HFFc6 (cell line): ENCODE results near the gene SSRP1. TPM values are rescaled to one million over a fixed set of nuclear protein-coding genes. Genes with fewer than 3 reads are reported as not detected.

Source experiments
- DNase-seq: peaks from one replicate; pipeline ENCODE4 v3.0.0-alpha.2; 2018
- H3K27ac Mint-ChIP-seq: 2 replicates; pipeline ENCODE4 v1.8.0; 2020; ENCODE audit warnings: mild to moderate bottlenecking, mixed read lengths
- H3K27me3 Mint-ChIP-seq: 2 replicates; pipeline ENCODE4 v1.8.0; 2021; ENCODE audit warnings: mild to moderate bottlenecking, moderate library complexity, mixed read lengths; ENCODE audit not compliant: insufficient read depth
- H3K36me3 Mint-ChIP-seq: 2 replicates; pipeline ENCODE4 v1.8.0; 2021; ENCODE audit warnings: low read depth, mixed read lengths
- H3K4me1 Mint-ChIP-seq: 2 replicates; pipeline ENCODE4 v1.8.0; 2020; ENCODE audit warnings: low read depth, mixed read lengths
- H3K4me3 Mint-ChIP-seq: 2 replicates; pipeline ENCODE4 v1.8.0; 2020; ENCODE audit warnings: mild to moderate bottlenecking, moderate library complexity, mixed read lengths
- H3K9me3 Mint-ChIP-seq: 2 replicates; pipeline ENCODE4 v1.8.0; 2020; ENCODE audit warnings: mild to moderate bottlenecking, mixed read lengths
- total RNA-seq, 6 experiments: library from RNA; stranded (reverse); fragmentation: NEBNext Ultra II Directional; extraction: Animal tissue kit (Norgen Biotek cat#: 25700); gene quantifications; 2 replicates in 1 of 6; 3 replicates in 5 of 6; pipeline ENCODE4 v1.2.3, GENCODE V29; 2021
- TF ChIP-seq, protein P1 (sequence below): fragments of 200-600 bp; sonication (generic); IDR thresholded peaks from 2 replicates; pipeline ENCODE4 v1.5.0; 2021; ENCODE audit warnings: antibody characterized with exemption, mild to moderate bottlenecking

SSRP1 gene
- total RNA-seq, 6 experiments from 2014 or later: 84.0 to 141 (median 133) TPM

DNA sequence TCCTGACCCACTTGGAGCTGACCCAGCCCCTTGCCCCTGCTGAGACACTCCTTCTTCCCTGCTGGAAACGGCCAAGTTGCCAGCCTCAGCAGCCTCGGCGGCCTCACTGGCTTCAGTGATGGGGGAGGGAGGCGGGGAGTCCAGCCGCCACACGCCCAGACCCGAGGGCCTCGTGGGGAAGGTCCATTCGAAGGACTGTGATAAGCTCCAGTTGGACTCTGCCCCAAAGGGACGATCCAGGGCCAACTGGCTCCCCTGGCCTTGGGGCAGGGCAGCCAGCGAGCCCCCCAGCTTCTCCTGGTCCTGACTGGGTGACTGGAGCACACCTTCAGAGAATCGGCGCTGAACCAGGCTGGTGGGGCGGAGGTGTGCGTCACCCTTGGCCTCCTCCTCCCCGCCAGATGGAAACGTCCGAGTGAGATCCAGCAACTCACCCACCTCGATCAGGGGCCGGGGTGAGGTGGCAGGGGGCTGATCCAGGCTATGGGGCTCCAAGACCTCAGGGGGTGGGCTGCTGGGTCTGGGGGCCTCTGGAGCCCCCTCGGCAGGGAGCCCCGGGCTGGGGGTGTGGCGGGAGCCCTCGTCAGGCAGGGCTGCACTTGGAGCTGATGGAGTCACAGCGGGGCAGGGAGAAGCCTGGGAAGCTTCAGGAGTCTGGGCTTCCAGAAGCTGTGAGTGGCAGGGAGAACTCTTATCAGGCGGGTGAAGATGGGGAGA is 22.5 kb downstream of the SSRP1 start:
- Mint-ChIP-seq H3K4me3 (no peak overlapping the region), H3K4me1 (peaks cover 47% of the 10 kb centered on the region), H3K36me3 (peaks cover 23% of the 10 kb centered on the region), H3K27ac (no peak overlapping the region), H3K9me3 (no peaks in the 10 kb centered on the region), H3K27me3 (peaks cover 4% of the 10 kb centered on the region; the same call in 1 of the 2 replicates)
- no peak for DNase-seq
- TF ChIP-seq, protein P1, sequence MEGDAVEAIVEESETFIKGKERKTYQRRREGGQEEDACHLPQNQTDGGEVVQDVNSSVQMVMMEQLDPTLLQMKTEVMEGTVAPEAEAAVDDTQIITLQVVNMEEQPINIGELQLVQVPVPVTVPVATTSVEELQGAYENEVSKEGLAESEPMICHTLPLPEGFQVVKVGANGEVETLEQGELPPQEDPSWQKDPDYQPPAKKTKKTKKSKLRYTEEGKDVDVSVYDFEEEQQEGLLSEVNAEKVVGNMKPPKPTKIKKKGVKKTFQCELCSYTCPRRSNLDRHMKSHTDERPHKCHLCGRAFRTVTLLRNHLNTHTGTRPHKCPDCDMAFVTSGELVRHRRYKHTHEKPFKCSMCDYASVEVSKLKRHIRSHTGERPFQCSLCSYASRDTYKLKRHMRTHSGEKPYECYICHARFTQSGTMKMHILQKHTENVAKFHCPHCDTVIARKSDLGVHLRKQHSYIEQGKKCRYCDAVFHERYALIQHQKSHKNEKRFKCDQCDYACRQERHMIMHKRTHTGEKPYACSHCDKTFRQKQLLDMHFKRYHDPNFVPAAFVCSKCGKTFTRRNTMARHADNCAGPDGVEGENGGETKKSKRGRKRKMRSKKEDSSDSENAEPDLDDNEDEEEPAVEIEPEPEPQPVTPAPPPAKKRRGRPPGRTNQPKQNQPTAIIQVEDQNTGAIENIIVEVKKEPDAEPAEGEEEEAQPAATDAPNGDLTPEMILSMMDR: no peak

DNA sequence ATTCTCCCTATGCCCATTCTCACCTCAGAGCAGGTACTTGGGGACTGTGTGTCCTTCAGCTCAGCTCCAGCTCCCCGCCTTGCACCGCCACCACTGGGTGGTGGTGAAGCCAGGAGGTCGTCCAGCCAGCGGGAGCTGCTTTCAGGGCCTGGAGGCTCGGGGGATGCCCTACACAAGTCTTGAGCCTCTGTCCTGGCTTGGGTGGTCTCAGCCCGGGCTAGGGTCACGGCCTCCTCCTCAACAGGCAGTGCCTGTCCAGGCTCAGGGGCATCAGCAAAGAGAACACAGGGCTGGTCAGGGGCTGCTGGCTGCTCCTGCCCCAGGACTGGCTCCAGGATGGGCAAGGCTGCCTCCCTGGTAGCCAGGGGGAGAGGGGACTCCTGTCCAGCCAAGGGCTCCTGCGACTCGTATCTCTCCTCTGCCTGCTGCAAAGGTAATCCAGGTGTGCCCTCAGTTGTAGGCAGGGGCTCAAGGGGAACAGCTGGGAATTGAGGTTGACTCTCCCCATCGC is 23.1 kb downstream of the SSRP1 start:
- peaks cover 4% of the 10 kb centered on the region; the same call in 1 of the 2 replicates for H3K27me3 Mint-ChIP-seq
- peak overlapping the region; percentile 92 for H3K27ac Mint-ChIP-seq
- H3K36me3 Mint-ChIP-seq: peaks cover 24% of the 10 kb centered on the region
- no peaks in the 10 kb centered on the region for H3K9me3 Mint-ChIP-seq
- TF ChIP-seq, protein P1: no peak
- peak overlapping the region; percentile 77 for H3K4me3 Mint-ChIP-seq
- no peak for DNase-seq
- H3K4me1 Mint-ChIP-seq: peaks cover 47% of the 10 kb centered on the region

DNA sequence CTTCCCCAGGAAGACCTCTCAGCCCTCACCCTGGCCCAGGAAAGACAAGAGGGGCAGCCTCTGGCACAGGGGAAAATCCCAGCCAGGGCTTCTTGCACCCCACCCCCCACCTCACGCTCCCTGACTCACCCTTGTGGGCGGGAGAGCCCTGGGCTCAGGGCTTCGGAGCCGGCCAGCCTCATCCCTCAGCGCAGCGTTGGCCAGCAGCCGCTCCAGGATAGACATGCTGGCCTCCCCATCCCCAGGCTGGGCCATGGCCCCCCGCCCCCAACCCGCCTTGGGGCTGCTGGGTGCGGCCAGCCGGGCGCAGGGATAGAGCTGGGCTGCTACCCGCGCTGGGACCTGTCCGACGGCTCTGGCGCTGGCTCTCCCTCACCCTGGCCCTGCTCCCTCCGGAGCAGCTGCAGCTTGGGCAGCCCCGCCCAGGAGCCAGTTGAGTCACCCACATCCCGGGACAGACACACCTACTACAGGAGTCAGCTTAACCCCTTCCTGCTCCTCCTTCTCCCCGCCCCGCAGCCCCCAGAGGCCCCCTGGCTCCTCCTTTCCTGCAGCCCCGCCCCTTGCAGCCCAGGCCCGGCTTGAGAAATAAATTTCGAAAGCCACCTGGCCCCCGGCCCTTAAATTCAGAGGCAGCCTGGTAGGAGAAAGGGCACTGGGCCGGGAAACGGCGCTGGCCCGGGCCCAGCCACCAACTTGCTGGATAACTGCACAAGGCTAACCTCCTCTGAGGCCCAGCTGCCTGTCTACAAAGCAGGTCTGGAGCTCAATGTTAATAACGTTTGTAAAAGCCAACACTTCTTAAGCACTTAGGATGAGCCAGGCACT is 24.4 kb downstream of the SSRP1 start:
- DNase-seq: peak; percentile 96
- Mint-ChIP-seq H3K36me3 (peaks cover 29% of the 10 kb centered on the region), H3K27me3 (peaks cover 4% of the 10 kb centered on the region; the same call in 1 of the 2 replicates), H3K27ac (peak overlapping the region; percentile 92), H3K9me3 (no peaks in the 10 kb centered on the region), H3K4me1 (peaks cover 59% of the 10 kb centered on the region), H3K4me3 (peak overlapping the region; percentile 88)
- TF ChIP-seq, protein P1: no peak

- DNase-seq: peak; percentile 13
- Mint-ChIP-seq H3K4me3 (peak overlapping the region; percentile 88), H3K27me3 (peaks cover 5% of the 10 kb centered on the region; the same call in 1 of the 2 replicates), H3K9me3 (no peaks in the 10 kb centered on the region), H3K36me3 (peaks cover 29% of the 10 kb centered on the region), H3K4me1 (peaks cover 60% of the 10 kb centered on the region), H3K27ac (peak overlapping the region; percentile 92)
- TF ChIP-seq, protein P1: no peak
Observed at GRCh38 chr11:57310630-57311086, 25.0 kb downstream of the SSRP1 start.

DNA sequence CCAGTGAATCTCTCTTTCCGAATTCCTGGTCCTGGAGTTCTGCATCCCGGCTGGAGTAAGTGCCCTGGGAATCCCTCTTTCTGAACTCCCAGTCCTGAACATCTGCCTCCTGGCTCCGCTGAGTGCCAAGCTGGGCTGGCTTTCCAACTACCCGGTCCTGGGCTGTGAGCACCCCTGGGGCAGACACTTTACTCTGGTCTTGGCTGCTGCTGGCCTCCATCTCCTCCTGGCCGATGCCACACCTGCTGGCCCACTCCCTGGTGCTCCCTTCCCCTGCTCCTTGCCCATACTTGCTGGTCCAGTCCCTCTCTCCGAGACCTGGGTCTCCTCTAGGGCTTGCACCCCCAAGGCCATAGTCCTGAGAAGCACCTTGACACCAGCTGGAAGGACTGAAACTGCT is 25.6 kb downstream of the SSRP1 start:
- Mint-ChIP-seq H3K4me3 (peak overlapping the region; percentile 88), H3K4me1 (peaks cover 65% of the 10 kb centered on the region), H3K9me3 (no peaks in the 10 kb centered on the region), H3K27ac (peak overlapping the region; percentile 92), H3K36me3 (peaks cover 29% of the 10 kb centered on the region), H3K27me3 (peaks cover 5% of the 10 kb centered on the region; the same call in 1 of the 2 replicates)
- TF ChIP-seq, protein P1: no peak
- DNase-seq: no peak
